ENCODE measurements around the gene FGF21.

- TF ChIP-seq POLR2A (IDR thresholded peaks at IDR 0.05; ENCODE audit: low read depth, low read length), result no peak
- no peak for TF ChIP-seq TAF1 (IDR thresholded peaks at IDR 0.05; ENCODE audit: borderline replicate concordance, low read depth, low read length)
- no peak for TF ChIP-seq POLR2AphosphoS5 (IDR thresholded peaks at IDR 0.05; ENCODE audit: low read depth, low read length)
Observed at GRCh38 chr19:48734625-48735024, 20.7 kb upstream of the FGF21 start.

Data from GM12892 (cell line).